HG03135 (cell line): Measurements from ENCODE around the gene CDH22.

Experiments
- ATAC-seq: cut with Tn5 transposase; IDR thresholded peaks from one replicate; pipeline ENCODE4 v1.9.1; 2021; ENCODE audit warnings: mild to moderate bottlenecking, moderate library complexity; ENCODE audit not compliant: unreplicated experiment

CDH22 gene

DNA sequence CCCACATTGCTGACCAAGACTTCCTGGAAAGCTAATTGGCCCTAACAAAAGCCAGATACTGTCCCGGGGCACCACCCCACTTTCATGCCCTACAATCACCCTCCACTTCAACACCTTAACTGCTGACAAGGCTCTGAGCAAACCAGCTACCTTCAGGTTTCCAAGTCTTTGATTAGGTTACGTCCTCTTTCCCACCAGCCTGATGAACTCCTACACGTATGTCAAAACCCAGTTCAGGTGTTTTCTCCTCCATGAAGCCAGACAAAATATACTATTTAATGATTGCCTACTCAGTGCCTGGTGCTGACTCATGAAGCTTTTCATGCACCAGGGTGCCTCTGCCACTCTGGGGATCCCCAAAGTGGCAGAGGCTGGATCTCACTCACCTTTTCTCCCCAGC is 58.6 kb downstream of the CDH22 start:
- ATAC-seq: no peak

DNA sequence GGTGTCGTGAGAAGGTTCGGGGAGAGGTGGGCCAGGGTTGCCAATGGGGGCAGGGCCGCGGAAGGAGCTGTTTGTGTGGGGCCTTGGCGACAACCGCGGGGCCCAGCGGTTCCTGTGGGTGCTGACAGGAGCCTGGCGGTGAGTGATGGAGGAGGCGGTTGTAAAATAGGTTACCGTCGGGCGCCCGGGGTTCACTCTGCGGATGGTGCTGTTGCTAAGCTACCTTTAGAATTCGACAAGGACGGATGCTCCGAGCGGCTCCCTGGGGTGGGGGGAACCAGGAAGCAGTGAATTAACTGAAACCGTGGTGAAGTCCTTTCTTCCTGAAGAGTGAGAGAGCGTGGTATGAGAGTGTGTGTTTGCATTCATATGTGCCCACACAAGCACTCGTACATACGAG is 61.7 kb downstream of the CDH22 start:
- no peak for ATAC-seq

DNA sequence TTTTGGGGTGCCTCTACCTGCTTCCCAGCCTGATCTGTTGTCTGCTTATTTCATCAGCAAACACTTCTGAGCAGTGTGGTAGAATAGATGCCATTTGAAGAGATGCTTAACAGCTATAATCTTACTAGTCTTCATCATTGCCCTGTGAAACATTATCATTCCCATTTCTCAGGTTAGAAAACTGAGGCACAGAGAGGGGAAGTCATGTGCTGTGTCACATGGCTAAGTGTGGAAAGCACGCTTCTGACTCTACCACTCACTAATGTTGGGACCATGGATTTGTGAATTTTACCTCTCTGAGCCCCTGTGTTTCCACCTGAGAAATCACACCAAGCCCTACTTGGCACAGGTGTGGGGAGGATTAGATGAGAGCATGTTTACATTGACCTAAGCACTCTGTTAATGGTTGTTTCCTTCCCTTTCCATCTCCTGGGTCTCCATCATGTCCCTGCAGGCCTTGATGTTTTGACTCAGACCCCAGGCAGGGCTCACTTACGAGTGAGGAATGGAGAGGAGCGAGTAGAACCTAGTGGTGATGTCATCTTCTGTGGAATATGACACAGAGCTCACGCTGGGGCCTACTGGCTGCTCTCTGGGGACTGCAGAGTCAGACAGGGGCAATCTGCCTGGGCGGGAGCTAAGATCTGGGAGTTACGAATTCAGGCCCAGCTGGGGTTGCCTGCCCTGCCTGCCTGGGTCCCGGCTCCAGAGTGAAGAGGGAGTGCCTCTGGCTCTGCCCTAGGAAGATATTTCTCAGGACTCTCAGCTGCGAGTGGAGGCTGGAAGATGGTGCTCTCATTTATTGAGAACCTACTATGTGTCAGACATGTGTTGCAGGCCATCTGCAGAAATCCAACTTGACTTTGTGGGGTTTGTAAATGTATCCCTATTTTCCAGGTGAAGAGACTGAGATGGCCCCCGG is 64.3 kb downstream of the CDH22 start:
- no peak for ATAC-seq

DNA sequence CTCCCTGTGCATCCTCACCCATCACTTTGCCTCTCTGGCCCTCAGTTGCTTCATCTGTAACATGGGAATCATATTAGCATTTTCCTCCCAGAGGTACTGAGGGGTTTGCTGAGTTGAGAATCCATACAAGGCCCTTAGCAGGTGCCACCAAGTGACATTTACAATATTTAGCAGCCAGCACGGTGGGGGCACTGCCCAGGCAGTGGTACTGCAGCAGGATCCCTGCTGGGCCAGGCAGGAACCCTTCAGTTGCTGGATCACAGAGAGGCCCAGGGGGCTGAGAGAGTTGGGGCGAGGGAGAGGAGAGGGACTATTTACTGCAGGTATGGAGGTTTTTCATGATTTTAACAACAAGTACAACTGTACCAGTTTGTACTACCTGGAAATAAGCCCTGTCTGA is 65.9 kb downstream of the CDH22 start:
- no peak for ATAC-seq

DNA sequence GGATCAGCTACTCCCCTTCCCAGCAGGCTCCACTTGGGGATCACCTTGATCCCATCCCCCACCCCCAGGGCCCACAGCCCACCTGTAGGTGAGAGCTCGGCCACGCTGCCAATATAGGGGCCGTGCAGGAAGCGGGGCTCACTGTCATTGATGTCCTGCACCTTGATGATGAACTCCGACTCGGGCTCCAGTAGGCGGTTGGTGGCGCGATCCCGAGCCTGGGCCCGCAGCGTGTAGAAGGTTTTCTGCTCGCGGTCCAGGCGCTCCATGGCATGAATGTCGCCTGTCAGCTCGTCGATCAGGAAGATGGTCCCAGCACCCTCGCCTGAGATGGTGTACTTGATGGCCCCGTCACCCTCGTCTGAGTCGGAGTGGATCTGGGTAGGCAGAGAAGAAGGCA is 67.4 kb downstream of the CDH22 start:
- no peak for ATAC-seq

DNA sequence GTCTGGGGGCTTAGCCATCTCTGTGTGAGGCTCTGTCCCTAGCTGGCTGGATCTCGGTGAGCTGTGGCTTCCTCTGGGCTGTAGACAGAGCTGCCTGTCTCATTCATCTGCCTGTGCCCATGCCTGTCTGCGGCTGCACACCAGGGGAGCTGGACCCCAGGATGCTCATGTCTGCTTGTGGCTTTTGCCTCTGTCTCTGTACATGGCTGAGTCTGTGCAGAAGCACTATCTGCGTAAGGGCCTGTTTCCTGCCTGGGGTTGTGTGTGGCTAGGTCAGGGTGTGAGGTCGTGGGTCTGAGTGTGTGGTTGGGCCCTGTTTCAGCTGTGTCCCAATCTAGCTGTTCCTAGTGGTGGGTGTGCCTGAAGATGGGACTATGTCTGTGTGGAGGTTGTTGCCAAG is 68.2 kb downstream of the CDH22 start:
- ATAC-seq: no peak

DNA sequence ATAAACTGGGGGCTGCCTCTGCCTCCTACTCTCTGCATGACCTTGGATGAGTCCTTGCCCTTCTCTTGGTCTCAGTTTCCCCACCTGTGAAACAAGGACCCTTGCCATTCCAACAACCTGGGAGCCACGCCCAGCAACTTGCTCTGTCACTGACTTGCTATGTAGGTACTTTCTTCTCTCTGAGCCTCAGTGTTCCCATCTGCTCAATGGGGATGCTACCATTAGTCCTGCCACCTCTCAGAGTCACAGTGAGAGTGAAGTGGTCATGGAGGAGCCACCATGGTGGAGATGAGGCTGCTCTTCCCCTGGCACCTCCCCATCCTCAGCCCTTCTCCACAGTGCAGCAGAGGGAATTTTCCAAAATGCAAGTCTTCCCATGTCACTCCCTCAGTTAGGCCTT is 70.6 kb downstream of the CDH22 start:
- ATAC-seq: no peak

DNA sequence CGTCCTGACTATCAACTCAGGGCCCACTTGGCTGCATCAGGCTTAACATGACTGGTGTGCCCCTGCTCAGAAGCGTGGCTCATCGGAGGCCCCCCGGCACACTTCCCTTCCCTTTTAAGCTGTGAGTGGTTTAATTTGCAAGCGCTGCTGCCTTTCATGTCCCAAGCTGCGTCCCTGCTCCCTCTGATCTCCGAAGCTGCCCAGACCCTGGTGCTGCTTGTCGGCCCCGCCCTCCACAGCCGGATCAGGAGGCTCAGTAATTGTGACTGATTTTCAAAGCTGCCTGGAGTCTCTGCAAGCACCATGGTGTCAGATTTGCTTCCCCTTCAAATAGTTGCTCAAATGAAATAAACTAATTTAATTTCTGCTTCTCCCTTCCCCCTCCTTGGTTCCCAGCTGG is 71.1 kb downstream of the CDH22 start:
- no peak for ATAC-seq

DNA sequence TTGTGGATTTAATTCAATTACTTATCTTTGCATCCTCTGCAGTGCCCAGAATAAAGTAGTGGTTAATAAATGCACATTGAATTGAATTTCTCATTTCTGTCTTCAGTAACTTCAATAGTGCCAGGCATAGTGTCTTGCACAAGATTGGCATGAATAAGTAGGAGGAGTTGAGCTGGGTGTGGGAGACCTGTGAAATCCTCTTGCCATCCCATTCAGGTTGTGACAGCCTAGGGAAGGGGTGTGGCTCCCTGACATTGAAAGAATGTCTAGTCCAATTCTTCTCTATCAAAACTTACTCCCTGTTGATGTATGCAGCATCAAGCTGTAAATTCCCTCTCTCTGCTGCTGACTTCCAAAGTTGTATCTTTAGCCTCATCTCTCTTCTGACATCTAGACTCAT is 73.2 kb downstream of the CDH22 start:
- ATAC-seq: no peak

DNA sequence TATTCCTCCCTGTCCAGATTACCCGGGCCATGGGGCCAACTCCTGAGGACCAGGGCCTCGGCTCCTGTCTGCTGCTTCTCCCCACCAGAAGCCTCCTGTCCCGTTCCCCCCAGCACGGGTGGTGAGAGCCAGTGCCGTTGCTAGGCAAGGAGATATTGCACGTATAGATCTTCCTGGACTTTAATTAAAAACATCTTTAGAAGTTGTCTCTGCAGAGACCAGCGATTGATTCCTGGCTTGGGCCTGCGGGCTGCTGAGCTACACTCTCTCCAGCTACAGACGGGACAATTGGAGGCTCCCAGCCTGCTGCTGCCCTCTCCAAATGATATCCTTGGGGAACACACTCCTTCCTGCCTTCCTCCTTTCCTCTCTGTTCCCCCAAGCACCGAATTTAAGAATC is 74.6 kb downstream of the CDH22 start:
- ATAC-seq: no peak

DNA sequence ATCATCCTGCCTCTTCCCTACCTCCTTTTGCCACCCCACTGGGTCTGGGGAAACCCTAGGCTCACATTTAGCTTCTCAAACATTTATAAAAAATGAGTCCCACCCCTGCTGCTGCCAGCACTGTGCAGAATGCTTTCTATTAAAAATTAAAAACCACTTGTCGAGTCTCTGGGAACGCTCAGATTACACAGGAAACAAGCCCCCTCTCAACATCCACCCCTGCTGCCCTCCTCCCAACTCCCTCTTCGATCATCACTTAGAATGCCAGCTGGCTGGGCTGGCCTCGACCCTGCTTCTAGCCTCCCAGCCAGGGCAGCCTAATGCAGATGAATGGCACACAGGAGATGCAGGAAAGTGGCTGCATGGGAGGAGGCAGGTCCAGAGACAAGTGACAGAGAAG is 75.8 kb downstream of the CDH22 start:
- ATAC-seq: no peak

DNA sequence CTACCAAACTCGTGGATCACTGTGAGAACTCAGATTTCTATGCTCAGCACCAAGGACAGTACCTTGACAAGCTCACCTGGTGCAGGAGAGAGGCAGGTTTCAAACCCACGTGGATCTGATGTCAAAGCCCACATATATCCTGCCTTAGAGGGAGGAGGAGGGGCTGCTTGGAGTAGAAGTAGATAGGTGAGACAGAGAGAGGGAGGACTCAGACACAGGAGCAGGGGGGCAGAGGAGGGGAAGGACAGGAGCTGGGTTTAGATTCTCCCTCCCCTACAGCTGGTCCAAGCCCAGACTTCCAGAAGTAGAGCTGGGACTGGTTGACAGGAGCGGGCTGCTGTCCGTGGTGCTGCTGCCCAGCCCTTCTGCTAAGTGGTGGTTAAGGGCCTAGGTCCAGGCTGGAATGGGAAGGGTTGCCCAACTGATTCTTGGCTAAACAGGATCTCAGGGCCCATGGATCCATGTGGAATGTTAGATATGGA is 77.5 kb downstream of the CDH22 start:
- no peak for ATAC-seq

DNA sequence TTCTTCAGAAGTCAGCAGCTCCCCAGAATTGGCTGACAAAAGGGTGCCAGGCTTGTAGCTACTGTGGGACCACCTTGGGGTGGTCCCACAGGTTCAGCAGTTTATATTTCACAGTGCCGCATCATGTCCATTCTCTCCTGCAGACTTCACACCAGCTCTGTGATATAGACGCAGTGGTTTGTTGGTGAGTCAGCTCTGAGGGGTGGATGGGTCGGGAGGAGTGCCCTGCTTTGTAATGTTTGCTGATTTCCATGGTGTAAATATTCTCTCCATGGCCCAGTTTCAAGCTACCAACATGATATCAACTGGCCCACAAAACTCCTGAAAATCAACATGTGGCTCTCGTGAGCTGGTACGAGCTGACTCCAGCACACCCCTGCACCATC is 78.2 kb downstream of the CDH22 start:
- no peak for ATAC-seq

DNA sequence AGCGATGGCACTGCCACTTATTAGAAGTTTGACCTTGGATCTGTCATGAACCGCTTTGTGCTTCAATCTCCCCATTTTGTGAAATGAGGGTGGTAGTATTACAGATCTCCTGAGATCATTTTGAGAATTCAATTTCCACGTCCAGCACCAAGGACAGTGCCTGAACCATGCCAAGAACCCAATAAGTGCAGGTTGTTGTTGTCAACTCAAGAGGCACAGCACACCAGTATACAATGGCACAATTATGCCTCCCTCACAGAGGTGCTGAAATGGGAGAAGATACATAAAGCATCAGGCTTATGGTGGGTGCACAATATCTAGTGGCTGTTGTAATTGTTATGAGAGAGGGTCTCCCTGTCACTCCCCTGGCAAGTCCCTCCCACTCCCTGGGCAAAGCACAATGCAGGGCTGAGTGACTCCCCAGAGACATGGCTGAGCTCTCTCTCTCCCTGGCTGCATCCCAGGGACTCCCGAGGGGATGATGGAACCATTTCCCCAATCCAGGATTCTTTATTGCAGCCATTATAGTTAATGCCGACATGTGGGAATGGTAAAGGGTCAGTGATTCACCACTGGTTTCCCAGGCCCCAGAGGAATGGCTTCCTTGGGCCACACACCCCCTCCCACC is 78.7 kb downstream of the CDH22 start:
- ATAC-seq: no peak

DNA sequence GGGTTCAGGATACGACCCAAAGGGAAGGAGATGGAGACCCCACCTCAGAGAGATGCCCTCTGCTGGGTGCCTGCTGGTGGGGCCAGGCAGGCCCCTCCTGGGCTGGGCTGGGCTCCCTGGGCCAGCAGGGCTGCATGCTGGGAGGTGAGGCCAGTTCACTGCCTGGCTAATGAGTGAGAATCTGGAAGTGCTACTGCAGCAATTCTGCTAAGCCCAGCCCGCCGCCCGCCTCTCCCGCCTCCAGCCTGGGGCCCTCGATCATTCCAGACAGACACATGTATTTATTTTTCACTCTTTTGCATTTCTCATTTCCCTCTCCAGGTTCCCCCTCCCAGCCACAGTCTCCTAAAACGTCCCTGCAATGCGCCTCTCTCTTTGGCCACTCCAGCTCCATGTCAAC is 79.6 kb downstream of the CDH22 start:
- ATAC-seq: no peak

DNA sequence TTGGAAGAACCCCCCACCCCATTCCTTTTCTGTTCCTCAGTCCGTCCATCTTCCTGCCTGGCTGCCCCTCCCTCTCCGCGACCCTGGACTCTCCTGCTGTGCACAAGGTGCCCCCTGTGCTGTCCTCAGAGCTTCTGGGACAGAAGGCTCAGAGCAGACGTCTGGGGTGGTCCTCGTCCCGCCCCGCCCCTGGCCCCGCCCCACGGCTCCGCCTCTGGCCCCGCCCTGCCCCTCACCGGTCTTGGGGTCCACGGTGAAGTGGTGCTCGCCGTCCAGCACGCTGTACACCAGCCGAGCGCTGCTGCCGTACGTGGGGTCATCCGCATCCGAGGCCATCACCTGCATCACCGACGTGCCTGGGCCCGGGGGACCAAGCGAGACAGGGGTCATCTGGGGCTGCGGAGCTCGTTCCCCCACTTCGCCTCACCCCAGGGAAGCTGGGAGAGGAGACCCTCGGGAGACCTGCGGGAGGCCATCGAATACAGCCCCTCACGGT is 81.0 kb downstream of the CDH22 start:
- no peak for ATAC-seq

DNA sequence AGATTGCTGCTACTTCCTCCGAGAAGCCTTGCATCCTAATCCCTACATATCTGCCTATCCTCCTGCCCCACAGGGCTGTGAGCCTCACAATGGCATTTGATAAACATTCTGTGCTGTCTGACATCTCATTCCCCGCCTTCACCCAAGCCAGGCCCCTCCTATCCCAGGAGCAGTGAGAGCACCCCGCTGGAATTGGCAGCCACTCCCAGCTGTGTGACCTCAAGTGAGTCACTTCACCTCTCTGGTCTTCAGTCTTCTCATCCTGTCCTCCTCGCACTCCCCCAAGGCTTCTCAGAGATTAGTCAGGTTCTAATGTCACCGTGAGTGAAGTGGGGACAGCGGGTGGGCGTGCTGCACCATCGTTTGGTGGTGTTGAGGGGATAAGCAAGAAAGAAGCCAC is 81.7 kb downstream of the CDH22 start:
- ATAC-seq: no peak

DNA sequence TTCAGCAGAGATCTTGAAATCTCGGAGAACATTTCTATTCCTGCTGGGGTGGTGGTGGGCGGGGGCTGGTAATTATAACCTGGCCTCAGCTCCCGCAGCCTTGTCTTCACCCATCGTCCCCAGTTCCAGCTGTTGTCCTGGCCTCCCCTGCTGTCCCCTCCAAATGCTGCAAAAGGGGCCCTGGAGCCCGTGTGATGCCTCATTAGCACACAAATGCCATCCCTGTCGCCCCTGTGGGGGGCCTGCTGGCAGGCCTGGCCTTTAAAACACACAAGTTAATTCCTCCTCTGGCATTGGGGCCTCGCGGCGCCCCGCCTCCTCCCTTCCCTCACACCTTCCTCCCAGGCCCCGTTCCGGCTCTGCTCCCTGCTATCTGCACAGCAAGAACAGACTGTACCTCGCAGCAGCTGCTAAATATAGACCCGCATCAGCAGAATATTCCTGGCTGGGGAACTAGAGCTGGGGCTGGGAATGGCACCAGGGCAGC is 85.7 kb downstream of the CDH22 start:
- no peak for ATAC-seq

DNA sequence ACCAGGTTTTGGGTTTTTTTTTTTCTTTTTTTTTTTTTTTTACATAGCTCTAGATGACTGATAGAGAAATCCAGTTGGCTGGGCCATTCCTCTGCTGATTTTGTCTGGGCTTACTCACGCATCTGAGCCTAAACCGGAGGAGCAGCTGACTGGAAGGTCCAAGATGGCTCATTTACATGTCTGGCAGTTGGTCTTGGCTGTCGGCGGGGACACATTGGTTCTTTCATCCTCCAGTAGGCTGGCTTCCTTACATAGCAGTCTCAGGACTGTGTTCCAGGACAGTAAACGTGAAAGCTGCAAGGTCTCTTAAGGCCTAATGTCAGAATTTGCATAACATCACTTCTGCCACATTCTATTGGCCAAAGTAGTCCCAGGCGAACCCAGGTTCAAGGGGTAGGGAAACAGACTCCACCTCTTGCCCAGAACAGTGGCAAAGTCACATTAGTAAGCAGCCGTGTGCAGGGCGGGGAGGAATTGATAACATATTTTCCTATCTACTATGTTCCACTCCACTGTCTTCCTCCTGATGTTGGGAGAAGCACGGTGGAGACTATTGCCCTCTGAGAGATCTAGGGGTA is 87.0 kb downstream of the CDH22 start:
- no peak for ATAC-seq

DNA sequence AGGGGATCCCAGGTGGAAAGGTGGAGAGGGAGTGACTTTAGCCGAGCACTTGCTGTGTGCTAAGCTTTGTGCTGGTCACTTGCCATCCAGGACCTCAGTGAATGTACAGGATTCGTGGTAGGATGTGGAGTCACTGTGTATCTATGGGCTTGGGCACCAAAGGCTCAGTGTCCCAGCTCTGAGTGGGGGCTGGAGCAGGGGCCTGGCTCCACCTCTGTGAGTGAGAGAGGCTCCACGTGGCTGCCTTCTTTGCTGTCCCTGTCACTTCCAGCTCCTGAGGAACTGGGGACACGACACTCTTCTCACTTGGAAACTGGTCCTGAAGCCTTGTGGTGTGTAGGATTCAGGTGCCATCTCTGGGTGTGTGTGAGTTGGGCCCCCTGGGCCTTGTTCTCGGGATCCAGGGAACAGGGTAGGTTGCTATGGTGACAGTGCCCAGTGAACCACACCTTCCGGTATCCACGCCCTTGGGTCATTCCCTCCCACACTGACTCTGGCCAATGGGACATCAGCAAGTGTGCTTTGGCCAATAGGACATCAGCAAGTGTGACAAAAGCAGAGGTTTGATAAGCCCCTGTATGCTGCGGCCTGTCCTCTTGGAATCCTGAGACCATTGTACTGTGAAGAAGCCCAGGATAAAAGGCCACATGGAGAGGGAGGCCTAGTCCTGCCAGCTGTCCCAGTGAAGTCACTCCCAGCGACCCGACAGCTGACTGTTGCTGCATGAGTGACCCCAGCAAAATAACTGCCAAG is 87.7 kb downstream of the CDH22 start:
- ATAC-seq: no peak

DNA sequence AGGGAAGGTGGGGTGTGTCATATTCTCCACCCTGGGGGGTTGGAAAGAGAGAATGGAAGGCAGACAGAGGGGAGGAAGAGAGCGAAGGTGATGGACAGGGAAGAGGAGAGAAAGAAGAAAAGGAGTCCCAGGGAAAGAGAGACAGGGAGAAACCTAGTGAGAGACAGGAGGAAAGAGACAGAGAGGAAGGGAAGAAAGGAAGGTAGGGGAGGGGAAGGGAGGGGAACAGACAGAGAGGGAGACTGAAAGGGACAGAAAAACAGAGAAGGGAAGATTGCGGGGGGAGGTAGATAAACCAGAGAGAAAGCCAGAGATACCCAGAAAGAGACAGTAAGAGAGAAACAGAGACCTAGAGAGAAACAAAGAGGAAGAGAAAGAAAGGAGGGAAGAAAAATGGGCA is 88.4 kb downstream of the CDH22 start:
- ATAC-seq: no peak
